H9 (cell line): ENCODE results near the gene CUEDC1. TPM values are rescaled to one million over a fixed set of nuclear protein-coding genes. Genes with fewer than 3 reads are reported as not detected.

Experiments used
- DNase-seq: peaks from one replicate; pipeline ENCODE4 v3.0.0-alpha.2; 2017
- H2AFZ ChIP-seq: one replicate; pipeline ENCODE4 v1.6.1; 2013; ENCODE audit warnings: mild to moderate bottlenecking, low read length, control low read depth, moderate library complexity
- H2AK5ac ChIP-seq: 2 replicates; pipeline ENCODE4 v1.6.1; 2013; ENCODE audit warnings: low read length, control low read depth, mixed read lengths; ENCODE audit not compliant: insufficient read length
- H2BK120ac ChIP-seq: one replicate; pipeline ENCODE4 v1.6.1; 2013; ENCODE audit warnings: low read depth, mild to moderate bottlenecking, low read length, control low read depth, inconsistent platforms; ENCODE audit not compliant: poor library complexity, severe bottlenecking
- H2BK12ac ChIP-seq: 2 replicates; pipeline ENCODE4 v1.6.1; 2013; ENCODE audit warnings: low read length, control low read depth, mixed read lengths, low read depth; ENCODE audit not compliant: insufficient read length
- H2BK15ac ChIP-seq: 2 replicates; pipeline ENCODE4 v1.6.1; 2013; ENCODE audit warnings: low read depth, low read length, control low read depth
- H2BK20ac ChIP-seq: one replicate; pipeline ENCODE4 v1.6.1; 2013; ENCODE audit warnings: low read depth, mild to moderate bottlenecking, low read length, control low read depth, inconsistent platforms; ENCODE audit not compliant: poor library complexity, severe bottlenecking
- H2BK5ac ChIP-seq: 2 replicates; pipeline ENCODE4 v1.6.1; 2013; ENCODE audit warnings: low read length, control low read depth, mixed read lengths; ENCODE audit not compliant: insufficient read length
- H3K14ac ChIP-seq: 2 replicates; pipeline ENCODE4 v1.6.1; 2013; ENCODE audit warnings: low read length, control low read depth; ENCODE audit not compliant: insufficient read depth
- H3K18ac ChIP-seq: 2 replicates; pipeline ENCODE4 v1.6.1; 2013; ENCODE audit warnings: low read depth, mild to moderate bottlenecking, mixed read lengths, low read length, control low read depth; ENCODE audit not compliant: insufficient read length
- H3K23ac ChIP-seq: 2 replicates; pipeline ENCODE4 v1.6.1; 2013; ENCODE audit warnings: low read length, control low read depth, mixed read lengths, low read depth; ENCODE audit not compliant: insufficient read length
- H3K23me2 ChIP-seq: 2 replicates; pipeline ENCODE4 v1.6.1; 2013; ENCODE audit warnings: low read depth, mild to moderate bottlenecking, mixed read lengths, low read length, control low read depth; ENCODE audit not compliant: insufficient read length, poor library complexity, severe bottlenecking
- H3K27ac ChIP-seq: 2 replicates; pipeline ENCODE4 v1.5.1; 2013; ENCODE audit warnings: low read length, control low read depth, mixed read lengths, low read depth; ENCODE audit not compliant: insufficient read length
- H3K27me3 ChIP-seq: 2 replicates; pipeline ENCODE4 v1.6.1; 2013; ENCODE audit warnings: low read length, control low read depth, inconsistent platforms; ENCODE audit not compliant: insufficient read depth
- H3K4ac ChIP-seq: 2 replicates; pipeline ENCODE4 v1.6.1; 2013; ENCODE audit warnings: low read depth, mild to moderate bottlenecking, control low read depth, inconsistent platforms, low read length, moderate library complexity
- H3K4me1 ChIP-seq: 2 replicates; pipeline ENCODE4 v1.6.1; 2013; ENCODE audit warnings: low read length, control low read depth, inconsistent platforms; ENCODE audit not compliant: insufficient read depth
- H3K4me2 ChIP-seq: 2 replicates; pipeline ENCODE4 v1.6.1; 2013; ENCODE audit warnings: low read length, control low read depth, mixed read lengths; ENCODE audit not compliant: insufficient read length, insufficient read depth
- H3K56ac ChIP-seq: 2 replicates; pipeline ENCODE4 v1.6.1; 2013; ENCODE audit warnings: low read depth, mild to moderate bottlenecking, mixed read lengths, low read length, control low read depth; ENCODE audit not compliant: insufficient read length
- H3K79me1 ChIP-seq: 2 replicates; pipeline ENCODE4 v1.6.1; 2013; ENCODE audit warnings: low read depth, mild to moderate bottlenecking, moderate library complexity, low read length, control low read depth, inconsistent platforms; ENCODE audit not compliant: insufficient read depth, poor library complexity, severe bottlenecking
- H3K79me2 ChIP-seq: 2 replicates; pipeline ENCODE4 v1.6.1; 2013; ENCODE audit warnings: low read length, control low read depth, inconsistent platforms; ENCODE audit not compliant: insufficient read depth
- H3K9ac ChIP-seq: 2 replicates; pipeline ENCODE4 v1.6.1; 2013; ENCODE audit warnings: low read length, control low read depth, mixed read lengths; ENCODE audit not compliant: insufficient read length; ENCODE audit errors: extremely low read depth
- H3K9me3 ChIP-seq: one replicate; pipeline ENCODE4 v1.6.1; 2013; ENCODE audit warnings: low read depth, low read length, inconsistent platforms; ENCODE audit not compliant: control insufficient read depth
- H3T11ph ChIP-seq: one replicate; pipeline ENCODE4 v1.6.1; 2013; ENCODE audit warnings: mild to moderate bottlenecking, low read length, control low read depth, inconsistent platforms
- H4K20me1 ChIP-seq: one replicate; pipeline ENCODE4 v1.6.1; 2013; ENCODE audit not compliant: control insufficient read depth, insufficient read length, insufficient read depth
- H4K5ac ChIP-seq: 2 replicates; pipeline ENCODE4 v1.6.1; 2013; ENCODE audit warnings: low read depth, mild to moderate bottlenecking, mixed read lengths, low read length, control low read depth; ENCODE audit not compliant: insufficient read length
- H4K8ac ChIP-seq: replicated peaks from 2 replicates; pipeline ENCODE4 v1.6.1; 2013; ENCODE audit warnings: low read length, control low read depth, mixed read lengths, low read depth; ENCODE audit not compliant: insufficient read length
- H4K91ac ChIP-seq: 2 replicates; pipeline ENCODE4 v1.6.1; 2013; ENCODE audit warnings: low read depth, mild to moderate bottlenecking, moderate library complexity, mixed read lengths, low read length, control low read depth; ENCODE audit not compliant: insufficient read length
- H3K27ac Mint-ChIP-seq, 3 experiments: 2 replicates in 2 of 3; 3 replicates in 1 of 3; pipeline ENCODE4 v1.8.0; 2020 to 2021; ENCODE audit warnings: mixed read lengths in 3 of 3, mild to moderate bottlenecking in 1 of 3, moderate library complexity in 1 of 3
- H3K27me3 Mint-ChIP-seq: 2 replicates; pipeline ENCODE4 v1.8.0; 2021; ENCODE audit warnings: low read depth, mild to moderate bottlenecking, moderate library complexity, mixed read lengths
- H3K36me3 Mint-ChIP-seq, 3 experiments: 2 replicates in 2 of 3; 3 replicates in 1 of 3; pipeline ENCODE4 v1.8.0; 2020 to 2021; ENCODE audit warnings: low read depth in 3 of 3, mixed read lengths in 3 of 3; ENCODE audit not compliant: insufficient read depth in 1 of 3
- H3K4me1 Mint-ChIP-seq, 2 experiments: 2 replicates each; pipeline ENCODE4 v1.8.0; 2020; ENCODE audit warnings: mixed read lengths in 2 of 2
- H3K4me3 Mint-ChIP-seq, 2 experiments: 2 replicates in 1 of 2; 3 replicates in 1 of 2; pipeline ENCODE4 v1.8.0; 2020 to 2021; ENCODE audit warnings: mild to moderate bottlenecking in 2 of 2, mixed read lengths in 2 of 2, moderate library complexity in 1 of 2
- H3K9me3 Mint-ChIP-seq, 2 experiments: 2 replicates in 1 of 2; 3 replicates in 1 of 2; pipeline ENCODE4 v1.8.0; 2020; ENCODE audit warnings: mild to moderate bottlenecking in 2 of 2, mixed read lengths in 2 of 2, moderate library complexity in 1 of 2
- WGBS: extraction: QIAGEN DNeasy Blood & Tissue Kit; methylation state at CpG from one replicate; pipeline ENCODE4 v1.1.7; 2013; ENCODE audit warnings: missing lambda C conversion rate, low lambda C conversion rate, mixed read lengths; ENCODE audit not compliant: insufficient read length; ENCODE audit errors: extremely low coverage; 5-methylcytosine and 5-hydroxymethylcytosine counted together
- total RNA-seq: library from RNA; stranded (reverse); gene quantifications from 2 replicates; pipeline ENCODE4 v1.2.1, GENCODE V29; 2021
- TF ChIP-seq, protein P1 (sequence below): fragments of 200-600 bp; sonication (generic); conservative IDR thresholded peaks from 3 replicates; pipeline ENCODE4 v1.8.0; 2021; ENCODE audit warnings: antibody characterized with exemption, mild to moderate bottlenecking

CUEDC1 gene
- total RNA-seq, 1 experiment from 2014 or later = 7.3 TPM

DNA sequence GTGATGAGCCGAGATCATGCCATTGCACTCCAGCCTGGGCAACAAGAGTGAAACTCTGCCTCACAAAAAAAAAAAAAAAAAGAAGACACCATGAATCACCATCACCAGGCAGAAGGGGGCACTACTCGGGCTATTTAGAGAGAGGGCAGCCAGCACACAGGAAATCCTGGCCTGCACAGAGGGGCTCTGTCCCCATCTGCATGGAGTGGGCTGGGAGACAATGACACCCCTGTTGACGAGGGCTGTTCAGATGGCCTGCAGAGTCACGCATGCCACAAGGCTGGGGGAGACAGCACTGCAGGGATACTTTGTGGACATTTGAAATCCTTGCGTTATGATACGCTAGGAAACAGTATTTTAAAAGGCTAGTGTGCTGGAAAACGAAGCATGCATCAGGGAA, 48.3 kb downstream of the CUEDC1 start:
- Histone ChIP-seq H3K79me1 (no peaks in the 10 kb centered on the region), H3K79me2 (no peaks in the 10 kb centered on the region), H2AFZ (no peak overlapping the region), H3K23me2 (no peaks in the 10 kb centered on the region), H2BK120ac (no peak overlapping the region), H2BK15ac (no peak overlapping the region), H4K8ac (no peak overlapping the region), H3T11ph (no peak overlapping the region), H3K56ac (no peak overlapping the region), H3K4ac (no peak overlapping the region), H4K5ac (no peak overlapping the region), H3K18ac (no peak overlapping the region), H3K27me3 (no peaks in the 10 kb centered on the region), H3K27ac (no peak overlapping the region), H3K14ac (no peak overlapping the region), H3K9me3 (no peaks in the 10 kb centered on the region), H3K4me1 (peaks cover 5% of the 10 kb centered on the region; the same call in 1 of the 2 replicates), H3K4me2 (no peak overlapping the region), H4K91ac (no peak overlapping the region), H2BK20ac (no peak overlapping the region), H3K9ac (no peak overlapping the region), H4K20me1 (no peaks in the 10 kb centered on the region), H2BK5ac (no peak overlapping the region), H3K23ac (no peak overlapping the region), H2BK12ac (no peak overlapping the region), H2AK5ac (no peak overlapping the region)
- no CpG with 5 or more reads among the region's 7 CpGs for WGBS
- Mint-ChIP-seq H3K27ac (peak overlapping the region; percentile 62 to 89 (median 69)), H3K4me1 (peaks cover 57 to 62% of the 10 kb centered on the region in 2 experiments), H3K4me3 (no peak overlapping the region), H3K36me3 (no peaks in the 10 kb centered on the region), H3K9me3 (no peaks in the 10 kb centered on the region; a peak in 2 of 5 replicates), H3K27me3 (no peaks in the 10 kb centered on the region; the same call in 1 of the 2 replicates)
- TF ChIP-seq, protein P1, sequence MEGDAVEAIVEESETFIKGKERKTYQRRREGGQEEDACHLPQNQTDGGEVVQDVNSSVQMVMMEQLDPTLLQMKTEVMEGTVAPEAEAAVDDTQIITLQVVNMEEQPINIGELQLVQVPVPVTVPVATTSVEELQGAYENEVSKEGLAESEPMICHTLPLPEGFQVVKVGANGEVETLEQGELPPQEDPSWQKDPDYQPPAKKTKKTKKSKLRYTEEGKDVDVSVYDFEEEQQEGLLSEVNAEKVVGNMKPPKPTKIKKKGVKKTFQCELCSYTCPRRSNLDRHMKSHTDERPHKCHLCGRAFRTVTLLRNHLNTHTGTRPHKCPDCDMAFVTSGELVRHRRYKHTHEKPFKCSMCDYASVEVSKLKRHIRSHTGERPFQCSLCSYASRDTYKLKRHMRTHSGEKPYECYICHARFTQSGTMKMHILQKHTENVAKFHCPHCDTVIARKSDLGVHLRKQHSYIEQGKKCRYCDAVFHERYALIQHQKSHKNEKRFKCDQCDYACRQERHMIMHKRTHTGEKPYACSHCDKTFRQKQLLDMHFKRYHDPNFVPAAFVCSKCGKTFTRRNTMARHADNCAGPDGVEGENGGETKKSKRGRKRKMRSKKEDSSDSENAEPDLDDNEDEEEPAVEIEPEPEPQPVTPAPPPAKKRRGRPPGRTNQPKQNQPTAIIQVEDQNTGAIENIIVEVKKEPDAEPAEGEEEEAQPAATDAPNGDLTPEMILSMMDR = peak; percentile 62
- peak; percentile 86 for DNase-seq
